Stomach (tissue), 9 donors: Measurements from ENCODE around the gene PALD1. TPM values are rescaled to one million over a fixed set of nuclear protein-coding genes. Genes with fewer than 3 reads are reported as not detected.

ENCODE experiments used
- DNase-seq, 2 donors: peaks; one replicate each; pipeline versions ENCODE4 v3.0.0 to v3.0.0-alpha.2; 2013 to 2019
- H3K27ac ChIP-seq, 5 donors: fragments of 200-600 bp in 4 of 5; sonication (generic) in 4 of 5; one replicate each; pipeline ENCODE4 v1.5.1; 2013 to 2019; ENCODE audit warnings: mild to moderate bottlenecking in 1 of 5, moderate library complexity in 1 of 5
- H3K27me3 ChIP-seq, 3 donors: fragments of 200-600 bp; sonication (generic); one replicate each; pipeline ENCODE4 v1.5.1; 2017 to 2019; ENCODE audit warnings: mixed run types in 1 of 3
- H3K36me3 ChIP-seq, 4 donors: fragments of 200-600 bp; sonication (generic); 1 replicate in 3 of 4; 2 replicates in 1 of 4; pipeline ENCODE4 v1.5.1; 2016 to 2019
- H3K4me1 ChIP-seq, 4 donors: fragments of 200-600 bp; sonication (generic); one replicate each; pipeline ENCODE4 v1.5.1; 2016 to 2019
- H3K4me3 ChIP-seq, 4 donors: fragments of 200-600 bp; sonication (generic) in 3 of 4; one replicate each; pipeline ENCODE4 v1.5.1; 2016 to 2019; ENCODE audit warnings: mild to moderate bottlenecking in 1 of 4
- H3K9me3 ChIP-seq, 4 donors: fragments of 200-600 bp; sonication (generic); one replicate each; pipeline ENCODE4 v1.5.1; 2016 to 2019
- EP300 ChIP-seq: sonication (generic); formaldehyde crosslinking; IDR thresholded peaks from one replicate; pipeline ENCODE4 v1.6.1; 2017; ENCODE audit warnings: antibody characterized with exemption
- POLR2A ChIP-seq, 4 donors: fragments of 450-650 bp; IDR thresholded peaks; one replicate each; pipeline ENCODE4 v1.6.1; 2016; ENCODE audit warnings: antibody characterized with exemption in 4 of 4, control low read depth in 2 of 4, mild to moderate bottlenecking in 1 of 4, moderate library complexity in 1 of 4
- POLR2AphosphoS5 ChIP-seq, 3 donors: sonication (generic); formaldehyde crosslinking; IDR thresholded peaks; one replicate each; pipeline ENCODE4 v1.6.1; 2016; ENCODE audit warnings: antibody characterized with exemption in 3 of 3
- WGBS, 5 donors: extraction: QIAGEN DNeasy Blood & Tissue Kit in 3 of 5; methylation state at CpG; one replicate each; pipeline versions ENCODE4 v1.1.5 to v1.1.7; 2013 to 2018; 5-methylcytosine and 5-hydroxymethylcytosine counted together
- intact Hi-C: fragments of 100-400 bp; cut with DNase I; formaldehyde crosslinking; loops from one replicate; pipeline ENCODE4 v1.15.1; 2023; ENCODE audit warnings: low total_unique reads
- polyA plus RNA-seq, 3 donors: library from polyadenylated mRNA; stranded (reverse); fragments of 200-250 nt; gene quantifications; one replicate each; pipeline ENCODE4 v1.2.3, GENCODE V29; 2013
- total RNA-seq, 5 donors: library from RNA; depleted of rRNA; stranded (reverse); fragments of >200 nt; gene quantifications; one replicate each; pipeline versions ENCODE4 v1.1.0 to v1.2.3, GENCODE V29; 2014 to 2016
- TF ChIP-seq, protein P1 (sequence below), 7 experiments: fragments of 450-650 bp in 4 of 7; fragments of 200-600 bp in 3 of 7; sonication (generic) in 3 of 7; IDR thresholded peaks; one replicate each; pipeline ENCODE4 v1.5.1; 2016 to 2019; ENCODE audit warnings: antibody characterized with exemption in 7 of 7, control low read depth in 2 of 7, mild to moderate bottlenecking in 1 of 7
- donor health status: healthy with polysubstance abuse.
- donor health status: Bipolar disorder and iron deficiency.
- donor health status: healthy.

PALD1 gene
- total and polyA plus RNA-seq, 8 donors = 2.4 to 25.1 (median 4.0) TPM

GRCh38 chr10:70596110-70596798, 117.7 kb downstream of the PALD1 start:
- peak in 1 of 2 donors; percentile 61 for DNase-seq
- Histone ChIP-seq H3K4me3 (no peak overlapping the region), H3K9me3 (no peaks in the 10 kb centered on the region), H3K27me3 (peaks cover 0 to 4% (median 0%) of the 10 kb centered on the region in 3 donors), H3K4me1 (peaks cover 0 to 5% (median 0%) of the 10 kb centered on the region in 4 donors), H3K36me3 (no peaks in the 10 kb centered on the region), H3K27ac (no peak overlapping the region)
- TF ChIP-seq, protein P1, sequence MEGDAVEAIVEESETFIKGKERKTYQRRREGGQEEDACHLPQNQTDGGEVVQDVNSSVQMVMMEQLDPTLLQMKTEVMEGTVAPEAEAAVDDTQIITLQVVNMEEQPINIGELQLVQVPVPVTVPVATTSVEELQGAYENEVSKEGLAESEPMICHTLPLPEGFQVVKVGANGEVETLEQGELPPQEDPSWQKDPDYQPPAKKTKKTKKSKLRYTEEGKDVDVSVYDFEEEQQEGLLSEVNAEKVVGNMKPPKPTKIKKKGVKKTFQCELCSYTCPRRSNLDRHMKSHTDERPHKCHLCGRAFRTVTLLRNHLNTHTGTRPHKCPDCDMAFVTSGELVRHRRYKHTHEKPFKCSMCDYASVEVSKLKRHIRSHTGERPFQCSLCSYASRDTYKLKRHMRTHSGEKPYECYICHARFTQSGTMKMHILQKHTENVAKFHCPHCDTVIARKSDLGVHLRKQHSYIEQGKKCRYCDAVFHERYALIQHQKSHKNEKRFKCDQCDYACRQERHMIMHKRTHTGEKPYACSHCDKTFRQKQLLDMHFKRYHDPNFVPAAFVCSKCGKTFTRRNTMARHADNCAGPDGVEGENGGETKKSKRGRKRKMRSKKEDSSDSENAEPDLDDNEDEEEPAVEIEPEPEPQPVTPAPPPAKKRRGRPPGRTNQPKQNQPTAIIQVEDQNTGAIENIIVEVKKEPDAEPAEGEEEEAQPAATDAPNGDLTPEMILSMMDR (IDR thresholded peaks at IDR 0.05) = no peak
- TF ChIP-seq POLR2A (IDR thresholded peaks at IDR 0.05) (no peak), EP300 (no peak), POLR2AphosphoS5 (IDR thresholded peaks at IDR 0.05) (no peak)
- intact Hi-C loops = no loop called here
- 71 to 77% (median 76%) methylated on average over 14 of the region's 14 CpGs for WGBS, 5 donors

GRCh38 chr10:70596860-70597809, 118.6 kb downstream of the PALD1 start:
- no peaks in the 10 kb centered on the region for H3K36me3 ChIP-seq
- no peaks in the 10 kb centered on the region for H3K9me3 ChIP-seq
- WGBS, 5 donors = 73 to 87% (median 75%) methylated on average over 8 of the region's 8 CpGs
- intact Hi-C loops = no loop called here
- no peak overlapping the region for H3K27ac ChIP-seq
- H3K4me3 ChIP-seq = no peak overlapping the region
- TF ChIP-seq, protein P1 (IDR thresholded peaks at IDR 0.05) = no peak
- no peak for TF ChIP-seq POLR2A (IDR thresholded peaks at IDR 0.05)
- no peak for TF ChIP-seq EP300
- no peak for TF ChIP-seq POLR2AphosphoS5 (IDR thresholded peaks at IDR 0.05)
- peaks cover 0 to 4% (median 0%) of the 10 kb centered on the region in 3 donors for H3K27me3 ChIP-seq
- peak in 1 of 2 donors; percentile 68 for DNase-seq
- H3K4me1 ChIP-seq = peaks cover 0 to 5% (median 0%) of the 10 kb centered on the region in 4 donors

DNA sequence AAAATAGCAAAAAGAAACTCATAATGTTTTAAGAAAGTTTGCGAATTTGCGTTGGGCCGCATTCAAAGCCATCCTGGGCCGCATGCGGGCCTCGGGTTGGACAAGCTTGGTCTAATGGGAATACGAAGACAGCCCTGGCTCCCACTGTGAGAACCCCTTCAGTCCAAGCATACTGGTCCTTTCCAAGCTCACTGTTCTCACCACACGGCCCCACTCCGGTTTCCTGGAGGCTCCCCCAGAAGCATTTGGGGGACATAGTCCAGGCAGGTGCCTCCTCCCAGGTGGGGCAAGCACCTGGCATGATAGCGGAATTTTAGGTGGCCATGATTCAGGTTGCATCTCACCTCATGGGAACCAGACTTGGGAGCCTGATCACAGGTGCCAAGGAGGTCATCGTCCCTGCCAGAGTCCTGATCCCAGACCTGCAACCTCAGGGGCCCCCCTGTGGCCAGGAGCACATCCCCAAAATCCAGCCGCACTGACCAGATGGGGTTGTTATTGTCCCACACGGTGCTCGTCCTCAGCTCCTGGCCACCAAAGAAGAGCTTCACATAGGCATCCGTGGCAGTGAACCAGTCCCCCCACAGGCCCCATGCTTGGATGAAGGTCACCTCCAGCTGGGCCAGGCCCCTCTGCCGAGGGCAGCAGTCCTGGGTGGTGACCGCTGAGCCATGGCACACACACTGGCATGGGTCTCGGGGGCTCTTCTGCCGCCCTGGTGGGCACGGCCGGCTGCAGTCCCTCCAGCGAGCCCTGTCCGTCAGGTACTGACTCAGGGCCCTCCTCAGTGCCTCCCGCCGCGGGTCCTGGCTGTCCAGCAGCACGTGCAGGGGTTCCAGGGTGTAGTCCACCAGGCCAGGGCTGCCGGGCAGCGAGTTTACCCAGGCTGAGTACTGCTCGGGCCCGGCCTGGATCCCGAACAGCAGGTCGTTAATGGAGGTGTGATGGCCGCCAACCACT, 119.6 kb downstream of the PALD1 start:
- peaks cover 0 to 5% (median 0%) of the 10 kb centered on the region in 4 donors for H3K4me1 ChIP-seq
- no peak for DNase-seq
- no peaks in the 10 kb centered on the region for H3K36me3 ChIP-seq
- H3K4me3 ChIP-seq = no peak overlapping the region
- no peak for TF ChIP-seq EP300
- TF ChIP-seq, protein P1 (IDR thresholded peaks at IDR 0.05) = no peak
- no peak for TF ChIP-seq POLR2A (IDR thresholded peaks at IDR 0.05)
- TF ChIP-seq POLR2AphosphoS5 (IDR thresholded peaks at IDR 0.05) = no peak
- no peak overlapping the region for H3K27ac ChIP-seq
- H3K27me3 ChIP-seq = no peaks in the 10 kb centered on the region
- intact Hi-C loops = no loop called here
- no peaks in the 10 kb centered on the region for H3K9me3 ChIP-seq
- 91 to 95% (median 93%) methylated on average over 21 to 34 of the region's 34 CpGs for WGBS, 5 donors
